K562 (cell line): ENCODE measurements around the gene ZNF420. TPM values are rescaled to one million over a fixed set of nuclear protein-coding genes. Genes with fewer than 3 reads are reported as not detected.

Source experiments
- EP400 ChIP-seq: fragments of 450-650 bp; IDR thresholded peaks from 2 replicates; pipeline ENCODE4 v1.6.1; 2017; ENCODE audit warnings: antibody characterized with exemption, mild to moderate bottlenecking, moderate library complexity
- JUN ChIP-seq, 2 experiments: sonication (generic) in 1 of 2; formaldehyde crosslinking in 1 of 2; IDR thresholded peaks; 2 replicates each; pipeline versions ENCODE4 v1.6.1 to v1.8.0; 2012 to 2022; ENCODE audit warnings: borderline replicate concordance in 2 of 2, mild to moderate bottlenecking in 2 of 2, improper control_type of control experiment in 1 of 2, low read depth in 1 of 2, low read length in 1 of 2, missing genetic modification reagents in 1 of 2
- MCM5 ChIP-seq: fragments of 450-650 bp; IDR thresholded peaks from 2 replicates; pipeline ENCODE4 v1.6.1; 2016; ENCODE audit warnings: low read depth
- MITF ChIP-seq: IDR thresholded peaks from 2 replicates; pipeline ENCODE4 v1.6.1; 2014; ENCODE audit warnings: antibody characterized with exemption
- MLX ChIP-seq, 2 experiments: fragments of 450-650 bp in 1 of 2; sonication (generic) in 1 of 2; formaldehyde crosslinking; conservative IDR thresholded peaks; 2 replicates each; pipeline versions ENCODE4 v1.4.0 to v1.8.1; 2020 to 2022; ENCODE audit warnings: mild to moderate bottlenecking in 1 of 2, missing genetic modification reagents in 1 of 2
- NFIC ChIP-seq: fragments of 450-650 bp; IDR thresholded peaks from 2 replicates; pipeline ENCODE4 v1.6.1; 2017; ENCODE audit warnings: mild to moderate bottlenecking, inconsistent platforms
- NR2F6 ChIP-seq: fragments of 450-650 bp; formaldehyde crosslinking; IDR thresholded peaks from 2 replicates; pipeline ENCODE4 v1.4.0; 2020; ENCODE audit warnings: mild to moderate bottlenecking
- PRDM10 ChIP-seq: fragments of 450-650 bp; IDR thresholded peaks from 2 replicates; pipeline ENCODE4 v1.6.1; 2018; ENCODE audit not compliant: partially characterized antibody
- PREB ChIP-seq: sonication (generic); formaldehyde crosslinking; IDR thresholded peaks from 2 replicates; pipeline ENCODE4 v1.8.1; 2023; ENCODE audit warnings: mild to moderate bottlenecking, missing genetic modification reagents
- RB1 ChIP-seq: fragments of 450-650 bp; IDR thresholded peaks from 2 replicates; pipeline ENCODE4 v1.6.1; 2017; ENCODE audit warnings: low read depth, mild to moderate bottlenecking
- SMAD2 ChIP-seq: fragments of 150-350 bp; IDR thresholded peaks from 2 replicates; pipeline ENCODE4 v1.6.1; 2014; ENCODE audit warnings: low read depth, mild to moderate bottlenecking, low read length
- SPI1 ChIP-seq: IDR thresholded peaks from 2 replicates; pipeline ENCODE4 v1.6.1; 2011; ENCODE audit warnings: low read depth, low read length, control low read depth, borderline replicate concordance
- TAF1 ChIP-seq: IDR thresholded peaks from 2 replicates; pipeline ENCODE4 v1.6.1; 2011; ENCODE audit warnings: mild to moderate bottlenecking, low read length, moderate library complexity; ENCODE audit not compliant: insufficient read depth, control insufficient read depth, severe bottlenecking; ENCODE audit errors: extremely low read depth
- ZBTB26 ChIP-seq: fragments of 450-650 bp; formaldehyde crosslinking; IDR thresholded peaks from 2 replicates; pipeline ENCODE4 v1.4.0; 2022; ENCODE audit warnings: missing genetic modification characterization
- ZNF165 ChIP-seq: fragments of 250-450 bp; sonication (Bioruptor Pico); IDR thresholded peaks from 2 replicates; pipeline ENCODE4 v1.4.0; 2020; ENCODE audit warnings: borderline replicate concordance
- ZNF280A ChIP-seq: fragments of 450-650 bp; IDR thresholded peaks from 2 replicates; pipeline ENCODE4 v1.6.1; 2018; ENCODE audit warnings: mild to moderate bottlenecking, low read depth; ENCODE audit not compliant: partially characterized antibody
- polyA plus RNA-seq, 8 experiments: library from polyadenylated mRNA; depleted of rRNA in 4 of 8; stranded (reverse) in 5 of 8; unstranded in 3 of 8; fragments of >200 nt; fragmentation: Nextera tagmentation in 2 of 8; fragmentation: Illumina TruSeq in 1 of 8; extraction: Ambion mirVana in 2 of 8; extraction: Trizol in 1 of 8; gene quantifications; 2 replicates each; pipeline versions ENCODE4 v1.2.1 to v1.2.3, GENCODE V29; 2011 to 2014; ENCODE audit warnings: inconsistent platforms in 1 of 8, missing spikeins in 1 of 8
- total RNA-seq, 7 experiments: library from RNA; depleted of rRNA in 6 of 7; stranded (reverse); fragments of >200 nt in 6 of 7; fragmentation: Illumina TruSeq in 2 of 7; extraction: Trizol in 2 of 7; gene quantifications; 2 replicates each; pipeline versions ENCODE4 v1.2.1 to v1.2.3, GENCODE V29; 2011 to 2021; ENCODE audit warnings: low replicate concordance in 1 of 7

ZNF420 gene
- total and polyA plus RNA-seq, 9 of the 15 experiments (the other 6 are each of a cell fraction or from before 2014, with no cell fraction given) = 2.6 to 7.2 (median 5.1) TPM

- TF ChIP-seq PREB (CRISPR knock-in tag) = no peak
- no peak for TF ChIP-seq MITF
- TF ChIP-seq ZNF280A = no peak
- no peak for TF ChIP-seq SPI1
- TF ChIP-seq MCM5 = no peak
- TF ChIP-seq ZNF165 = no peak
- TF ChIP-seq MLX (CRISPR knock-in tag; conservative IDR thresholded peaks at IDR 0.05) = no peak
- no peak for TF ChIP-seq JUN (IDR thresholded peaks at IDR 0.05; ENCODE audit: borderline replicate concordance, low read depth, low read length)
- no peak for TF ChIP-seq JUN (CRISPR knock-in tag; IDR thresholded peaks at IDR 0.05; ENCODE audit: borderline replicate concordance)
- TF ChIP-seq RB1 = peak; percentile 51; the same call in 1 of the 2 replicates
- TF ChIP-seq ZBTB26 (CRISPR knock-in tag) = no peak
- no peak for TF ChIP-seq NFIC
- TF ChIP-seq TAF1 = no peak
- TF ChIP-seq EP400 = peak; percentile 39; the same call in 1 of the 2 replicates
- TF ChIP-seq PRDM10 = peak; percentile 91
- no peak for TF ChIP-seq SMAD2
- TF ChIP-seq NR2F6 = no peak
Observed at GRCh38 chr19:37077934-37078716, at the start of gene ZNF420 (continued).
